Activated naive CD8-positive, alpha-beta T cell treated with anti-CD3 and anti-CD28 coated beads, Interleukin-2, amount 10 ng/mL, durations not matched to agents 7 days and 5 days (primary cell): Measurements from ENCODE around the gene MEX3D. TPM values are rescaled to one million over a fixed set of nuclear protein-coding genes. Genes with fewer than 3 reads are reported as not detected.

Experiments used
- ATAC-seq: fragments of 150-1000 bp; cut with Tn5 transposase; one replicate; pipeline ENCODE4 v1.10.0; 2021; ENCODE audit warnings: low read depth, moderate library complexity
- POLR2A ChIA-PET: fragments of 350-600 bp; sonication (Branson Sonifier 250); formaldehyde crosslinking; loops from one replicate; lab custom pipeline; 2021; ENCODE audit warnings: antibody characterized with exemption; lab: Charles Lee
- DNase-seq: peaks from one replicate; pipeline ENCODE4 v3.0.0; 2021
- H3K27ac Mint-ChIP-seq: one replicate; pipeline ENCODE4 v1.8.0; 2022; ENCODE audit warnings: mild to moderate bottlenecking, mixed read lengths
- H3K27me3 Mint-ChIP-seq: one replicate; pipeline ENCODE4 v1.8.0; 2022; ENCODE audit warnings: mild to moderate bottlenecking, moderate library complexity, mixed read lengths
- H3K36me3 Mint-ChIP-seq: one replicate; pipeline ENCODE4 v1.8.0; 2021; ENCODE audit warnings: mild to moderate bottlenecking, mixed read lengths
- H3K4me1 Mint-ChIP-seq: one replicate; pipeline ENCODE4 v1.8.0; 2021; ENCODE audit warnings: mixed read lengths
- H3K4me3 Mint-ChIP-seq: one replicate; pipeline ENCODE4 v1.8.0; 2022; ENCODE audit warnings: mild to moderate bottlenecking, moderate library complexity, mixed read lengths
- H3K9me3 Mint-ChIP-seq: one replicate; pipeline ENCODE4 v1.8.0; 2021; ENCODE audit warnings: mixed read lengths
- total RNA-seq, 2 experiments: library from RNA; stranded (reverse); gene quantifications; one replicate each; pipeline ENCODE4 v1.2.3, GENCODE V29; 2021

The MEX3D gene
- total RNA-seq, 2 experiments from 2014 or later, result 7.0 to 7.8 TPM

GRCh38 chr19:1608359-1609102 is 40.4 kb upstream of the MEX3D start:
- Mint-ChIP-seq H3K27ac (peak overlapping the region; percentile 82), H3K4me3 (peak overlapping the region; percentile 47), H3K27me3 (no peaks in the 10 kb centered on the region), H3K9me3 (no peaks in the 10 kb centered on the region), H3K4me1 (peaks cover 33% of the 10 kb centered on the region), H3K36me3 (peaks cover 4% of the 10 kb centered on the region)
- ATAC-seq (no peak), DNase-seq (peak; percentile 51)
- POLR2A ChIA-PET, result interaction anchor here (0.7 to 6.6 kb wide), 3 partner anchors 15 to 340 kb away, joined by 4 to 56 read pairs (median 12); partner anchors contain the start of genes MBD3 and TCF3

- peaks cover 6% of the 10 kb centered on the region for H3K36me3 Mint-ChIP-seq
- no peak for DNase-seq
- H3K9me3 Mint-ChIP-seq, result no peaks in the 10 kb centered on the region
- H3K27ac Mint-ChIP-seq, result peak overlapping the region; percentile 99
- no peaks in the 10 kb centered on the region for H3K27me3 Mint-ChIP-seq
- H3K4me3 Mint-ChIP-seq, result peak overlapping the region; percentile 91
- H3K4me1 Mint-ChIP-seq, result peaks cover 38% of the 10 kb centered on the region
- POLR2A ChIA-PET, result interaction anchor here (0.5 to 6.6 kb wide), 8 partner anchors 13 to 337 kb away, joined by 3 to 56 read pairs (median 6); partner anchors contain the start of genes CIRBP and MBD3
- peak; percentile 0 for ATAC-seq
Observed at GRCh38 chr19:1606138-1606651, 38.1 kb upstream of the MEX3D start.

GRCh38 chr19:1605236-1606137 is 37.4 kb upstream of the MEX3D start, which contains the start of gene UQCR11:
Gene UQCR11 (minus strand): TSS chr19:1605462. CDS start chr19:1605409, 53 bp downstream.
- Mint-ChIP-seq H3K36me3 (peaks cover 5% of the 10 kb centered on the region), H3K4me1 (peaks cover 36% of the 10 kb centered on the region), H3K27ac (peak within 1 kb of the TSS; percentile 99), H3K4me3 (peak within 1 kb of the TSS; percentile 91), H3K9me3 (no peaks in the 10 kb centered on the region), H3K27me3 (no peaks in the 10 kb centered on the region)
- DNase-seq (peak; percentile 92), ATAC-seq (peak; percentile 83)
- POLR2A ChIA-PET, result interaction anchor here (0.5 to 6.6 kb wide), 8 partner anchors 12 to 336 kb away, joined by 3 to 56 read pairs (median 6); partner anchors contain the start of genes CIRBP and MBD3

- Mint-ChIP-seq H3K4me1 (peaks cover 17% of the 10 kb centered on the region), H3K27ac (no peak overlapping the region), H3K27me3 (no peaks in the 10 kb centered on the region), H3K9me3 (no peaks in the 10 kb centered on the region), H3K4me3 (no peak overlapping the region), H3K36me3 (peaks cover 8% of the 10 kb centered on the region)
- POLR2A ChIA-PET, result interaction anchor here (1.4 to 1.5 kb wide), 2 partner anchors 9 to 14 kb away, joined by 3 to 8 read pairs; partner anchors contain the start of gene MBD3
- DNase-seq (no peak), ATAC-seq (no peak)
Observed at GRCh38 chr19:1602091-1602707, 34.1 kb upstream of the MEX3D start.

- ATAC-seq, result no peak
- Mint-ChIP-seq H3K4me1 (peaks cover 15% of the 10 kb centered on the region), H3K27ac (no peak overlapping the region), H3K9me3 (no peaks in the 10 kb centered on the region), H3K4me3 (no peak overlapping the region), H3K36me3 (peaks cover 8% of the 10 kb centered on the region), H3K27me3 (no peaks in the 10 kb centered on the region)
- DNase-seq, result no peak
- POLR2A ChIA-PET, result interaction anchor here (1.4 to 1.5 kb wide), 2 partner anchors 9 to 14 kb away, joined by 3 to 8 read pairs; partner anchors contain the start of gene MBD3
Observed at GRCh38 chr19:1601613-1602064, 33.5 kb upstream of the MEX3D start.

GRCh38 chr19:1599460-1599846 is 31.3 kb upstream of the MEX3D start:
- Mint-ChIP-seq H3K4me3 (no peak overlapping the region), H3K27ac (no peak overlapping the region), H3K36me3 (peaks cover 8% of the 10 kb centered on the region), H3K4me1 (peaks cover 10% of the 10 kb centered on the region), H3K9me3 (no peaks in the 10 kb centered on the region), H3K27me3 (no peaks in the 10 kb centered on the region)
- no peak for ATAC-seq
- DNase-seq, result no peak
- POLR2A ChIA-PET, result no interaction called here

GRCh38 chr19:1598777-1599459 is 30.8 kb upstream of the MEX3D start:
- Mint-ChIP-seq H3K27ac (no peak overlapping the region), H3K27me3 (no peaks in the 10 kb centered on the region), H3K9me3 (no peaks in the 10 kb centered on the region), H3K4me3 (no peak overlapping the region), H3K4me1 (peaks cover 8% of the 10 kb centered on the region), H3K36me3 (peaks cover 8% of the 10 kb centered on the region)
- POLR2A ChIA-PET, result no interaction called here
- DNase-seq (no peak), ATAC-seq (no peak)

- Mint-ChIP-seq H3K36me3 (peaks cover 6% of the 10 kb centered on the region), H3K4me1 (peaks cover 14% of the 10 kb centered on the region), H3K9me3 (no peaks in the 10 kb centered on the region), H3K4me3 (peak overlapping the region; percentile 87), H3K27ac (peak overlapping the region; percentile 89), H3K27me3 (no peaks in the 10 kb centered on the region)
- DNase-seq, result no peak
- no peak for ATAC-seq
- POLR2A ChIA-PET, result interaction anchor here (1.0 to 3.3 kb wide), 5 partner anchors 8 to 218 kb away, joined by 3 to 56 read pairs (median 7); partner anchors contain the start of genes ATP8B3, MEX3D, TCF3 and UQCR11
Observed at GRCh38 chr19:1593501-1593772, 25.3 kb upstream of the MEX3D start.

GRCh38 chr19:1592755-1593500 is 24.8 kb upstream of the MEX3D start, which contains the start of gene MBD3:
Gene MBD3 (minus strand): TSS chr19:1592865. CDS start chr19:1592631, 234 bp downstream.
- peak; percentile 80 for ATAC-seq
- H3K36me3 Mint-ChIP-seq, result peaks cover 6% of the 10 kb centered on the region
- H3K27me3 Mint-ChIP-seq, result no peaks in the 10 kb centered on the region

GRCh38 chr19:1592024-1592754 is 24.1 kb upstream of the MEX3D start:
- DNase-seq, result peak; percentile 93
- peak overlapping the region; percentile 93 for H3K27ac Mint-ChIP-seq
- POLR2A ChIA-PET, result interaction anchor here (0.6 to 3.3 kb wide), 9 partner anchors 9 to 680 kb away, joined by 3 to 56 read pairs (median 6); partner anchors contain the start of genes MEX3D, TCF3 and UQCR11
- no peaks in the 10 kb centered on the region for H3K27me3 Mint-ChIP-seq
- peak overlapping the region; percentile 95 for H3K4me3 Mint-ChIP-seq
- H3K9me3 Mint-ChIP-seq, result no peaks in the 10 kb centered on the region
- ATAC-seq, result peak; percentile 84
- peaks cover 16% of the 10 kb centered on the region for H3K4me1 Mint-ChIP-seq
- peaks cover 3% of the 10 kb centered on the region for H3K36me3 Mint-ChIP-seq

More at GRCh38 chr19:1592755-1593500, 24.8 kb upstream of the MEX3D start, which contains the start of gene MBD3:
- H3K4me3 Mint-ChIP-seq, result peak within 1 kb of the TSS; percentile 95
- POLR2A ChIA-PET, result interaction anchor here (0.6 to 3.3 kb wide), 10 partner anchors 9 to 1572 kb away, joined by 3 to 56 read pairs (median 3); partner anchors contain the start of genes ATP8B3, MEX3D, TCF3 and UQCR11
- H3K4me1 Mint-ChIP-seq, result peaks cover 14% of the 10 kb centered on the region
- H3K27ac Mint-ChIP-seq, result peak within 1 kb of the TSS; percentile 93
- DNase-seq, result peak; percentile 95
- no peaks in the 10 kb centered on the region for H3K9me3 Mint-ChIP-seq
